ENCODE measurements around the gene RNPEP.
"Not testable (repeated sequence)": the region's sequence is repeated elsewhere in the genome, so short reads cannot be mapped to it uniquely, and the experiment has no call there.

Gene RNPEP

GRCh38 chr1:202010180-202011015 is 27.9 kb downstream of the RNPEP start, which contains the start of gene ELF3:
ELF3 (plus strand) TSS chr1:202010587; CDS start chr1:202011137, 550 bp downstream.
- no peak for DNase-seq (ENCODE audit: low read depth in 2 of 2)

- DNase-seq (ENCODE audit: low read depth in 2 of 2), result no peak
These were observed 29.5 kb downstream of the RNPEP start for GRCh38 chr1:202011994-202012393.

- DNase-seq (ENCODE audit: low read depth in 2 of 2), result no peak
These were observed 30.4 kb downstream of the RNPEP start for GRCh38 chr1:202012544-202013478.

- DNase-seq (ENCODE audit: low read depth in 2 of 2), result no peak
These were observed 31.2 kb downstream of the RNPEP start for GRCh38 chr1:202013603-202014002.

- DNase-seq (ENCODE audit: low read depth in 2 of 2), result no peak
These were observed 31.6 kb downstream of the RNPEP start for GRCh38 chr1:202014060-202014459.

- DNase-seq (ENCODE audit: low read depth in 2 of 2), result no peak
These were observed 32.6 kb downstream of the RNPEP start for GRCh38 chr1:202014915-202015661.

GRCh38 chr1:202015662-202015937 is 33.2 kb downstream of the RNPEP start:
- no peak for DNase-seq (ENCODE audit: low read depth in 2 of 2)

GRCh38 chr1:202016022-202016810 is 33.8 kb downstream of the RNPEP start:
- DNase-seq (ENCODE audit: low read depth in 2 of 2), result no peak

- no peak for DNase-seq (ENCODE audit: low read depth in 2 of 2)
These were observed 34.6 kb downstream of the RNPEP start for GRCh38 chr1:202016811-202017748.

- DNase-seq (ENCODE audit: low read depth in 2 of 2), result no peak
These were observed 35.5 kb downstream of the RNPEP start for GRCh38 chr1:202017749-202018467.

- DNase-seq (ENCODE audit: low read depth in 2 of 2), result no peak
These were observed 36.2 kb downstream of the RNPEP start for GRCh38 chr1:202018468-202019234.

- not testable (repeated sequence) for DNase-seq (ENCODE audit: low read depth in 2 of 2)
These were observed 36.7 kb downstream of the RNPEP start for GRCh38 chr1:202019235-202019558.

- no peak for DNase-seq (ENCODE audit: low read depth in 2 of 2)
These were observed 40.6 kb downstream of the RNPEP start for GRCh38 chr1:202023001-202023433.

- DNase-seq (ENCODE audit: low read depth in 2 of 2), result no peak
These were observed 46.8 kb downstream of the RNPEP start for GRCh38 chr1:202029171-202029665.

- DNase-seq (ENCODE audit: low read depth in 2 of 2), result no peak
These were observed 47.3 kb downstream of the RNPEP start for GRCh38 chr1:202029727-202030126.

GRCh38 chr1:202031796-202032195 is 49.3 kb downstream of the RNPEP start:
- DNase-seq (ENCODE audit: low read depth in 2 of 2), result no peak

- DNase-seq (ENCODE audit: low read depth in 2 of 2), result no peak
These were observed 51.8 kb downstream of the RNPEP start for GRCh38 chr1:202034149-202034682.

All from stimulated activated CD8-positive, alpha-beta memory T cell treated with anti-CD3 and anti-CD28 coated beads, Interleukin-15, amount 100 ng/mL, for 4 hours (primary cell).